Right lobe of liver (tissue), 6 donors: ENCODE data around the gene STK10. TPM values are rescaled to one million over a fixed set of nuclear protein-coding genes. Genes with fewer than 3 reads are reported as not detected.
"Not testable (repeated sequence)": the region's sequence is repeated elsewhere in the genome, so short reads cannot be mapped to it uniquely, and the experiment has no call there.

Source experiments
- ATAC-seq, 4 donors: fragments of 200-7000 bp; cut with Tn5 transposase; one replicate each; pipeline ENCODE4 v1.9.1; 2020; ENCODE audit warnings: mild to moderate bottlenecking in 4 of 4, moderate library complexity in 4 of 4
- DNase-seq, 3 donors: peaks; one replicate each; pipeline ENCODE4 v3.0.0-alpha.2; 2020
- H3K27ac ChIP-seq, 3 donors: fragments of 200-600 bp; one replicate each; pipeline ENCODE4 v1.8.0; 2022
- H3K27me3 ChIP-seq, 2 donors: fragments of 200-600 bp; one replicate each; pipeline ENCODE4 v1.8.0; 2022
- H3K36me3 ChIP-seq, 4 donors: fragments of 200-600 bp; sonication (generic) in 1 of 4; one replicate each; pipeline versions ENCODE4 v1.5.1 to v1.8.0; 2017 to 2022; ENCODE audit warnings: control low read depth in 1 of 4
- H3K4me1 ChIP-seq, 4 donors: fragments of 200-600 bp; sonication (generic) in 1 of 4; one replicate each; pipeline versions ENCODE4 v1.5.1 to v1.8.0; 2017 to 2022; ENCODE audit warnings: control low read depth in 1 of 4
- H3K4me3 ChIP-seq, 3 donors: fragments of 200-600 bp; one replicate each; pipeline ENCODE4 v1.8.0; 2022
- H3K9me3 ChIP-seq, 4 donors: fragments of 200-600 bp; sonication (generic) in 1 of 4; one replicate each; pipeline versions ENCODE4 v1.5.1 to v1.8.0; 2017 to 2022; ENCODE audit warnings: control low read depth in 1 of 4
- CTCF ChIP-seq, 4 donors: fragments of 200-600 bp in 3 of 4; fragments of 450-650 bp in 1 of 4; IDR thresholded peaks; one replicate each; pipeline versions ENCODE4 v1.5.1 to v1.8.0; 2016 to 2022; ENCODE audit warnings: antibody characterized with exemption in 4 of 4, mild to moderate bottlenecking in 2 of 4
- POLR2A ChIP-seq: fragments of 450-650 bp; IDR thresholded peaks from one replicate; pipeline ENCODE4 v1.6.1; 2017; ENCODE audit warnings: antibody characterized with exemption, mild to moderate bottlenecking
- WGBS: methylation state at CpG from one replicate; pipeline ENCODE4 v1.1.6; 2018; ENCODE audit warnings: low coverage, low lambda C conversion rate; ENCODE audit not compliant: insufficient coverage; ENCODE audit errors: missing lambda C conversion rate; 5-methylcytosine and 5-hydroxymethylcytosine counted together
- intact Hi-C, 2 donors: fragments of 100-400 bp; cut with DNase I; formaldehyde crosslinking; loops; one replicate each; pipeline versions ENCODE4 v1.11.2 to v1.14.1; 2022
- total RNA-seq, 6 experiments: library from RNA; depleted of rRNA in 2 of 6; stranded (reverse); fragments of >200 nt in 2 of 6; fragmentation: NEBNext Ultra II Directional in 3 of 6; extraction: Animal tissue kit (Norgen Biotek cat#: 25700) in 3 of 6; gene quantifications; one replicate each; pipeline versions ENCODE4 v1.1.0 to v1.2.4, GENCODE V29; 2016 to 2023
- donor health status: DM: no; HTN: yes; CAD: no.
- donor health status: DM: no; HTN: no; CAD: no.
- donor health status: DM: no; HTN: no; CAD: no.
- donor health status: DM: no; HTN: yes; CAD: no.
- donor health status: DM: no; HTN: yes; CAD: no.

STK10 gene
- total RNA-seq, 6 experiments from 2014 or later: 6.9 to 27.4 (median 9.0) TPM

- WGBS: no CpG with 5 or more reads among the region's 5 CpGs
Observed at GRCh38 chr5:172162323-172162986, 25.6 kb downstream of the STK10 start.

GRCh38 chr5:172160506-172160905, 27.5 kb downstream of the STK10 start:
- no peaks in the 10 kb centered on the region for H3K27me3 ChIP-seq
- H3K4me3 ChIP-seq: no peak overlapping the region
- WGBS: 85% methylated on average over 7 of the region's 9 CpGs
- peaks cover 0 to under 1% (median 0%) of the 10 kb centered on the region in 4 donors for H3K36me3 ChIP-seq
- intact Hi-C loops: no loop called here
- H3K9me3 ChIP-seq: no peaks in the 10 kb centered on the region
- DNase-seq: no peak
- peaks cover 0 to 19% (median 0%) of the 10 kb centered on the region in 4 donors for H3K4me1 ChIP-seq
- no peak overlapping the region for H3K27ac ChIP-seq
- ATAC-seq: no peak
- TF ChIP-seq CTCF (IDR thresholded peaks at IDR 0.05): no peak
- TF ChIP-seq POLR2A: no peak

More at GRCh38 chr5:172162323-172162986, 25.6 kb downstream of the STK10 start:
- DNase-seq (no peak), ATAC-seq (no peak)
- Histone ChIP-seq H3K27me3 (no peaks in the 10 kb centered on the region), H3K4me1 (peaks cover 0 to 20% (median 0%) of the 10 kb centered on the region in 4 donors), H3K9me3 (no peaks in the 10 kb centered on the region), H3K36me3 (no peaks in the 10 kb centered on the region), H3K27ac (no peak overlapping the region), H3K4me3 (no peak overlapping the region)
- TF ChIP-seq POLR2A: no peak
- TF ChIP-seq CTCF (IDR thresholded peaks at IDR 0.05): no peak
- intact Hi-C loops: no loop called here

- no peak overlapping the region for H3K27ac ChIP-seq
- H3K9me3 ChIP-seq: no peaks in the 10 kb centered on the region
- no peak for TF ChIP-seq CTCF (IDR thresholded peaks at IDR 0.05)
- TF ChIP-seq POLR2A: no peak
- intact Hi-C loops: no loop called here
- no peaks in the 10 kb centered on the region for H3K27me3 ChIP-seq
- no peak overlapping the region for H3K4me3 ChIP-seq
- ATAC-seq: no peak
- H3K36me3 ChIP-seq: peaks cover 0 to 5% (median 0%) of the 10 kb centered on the region in 4 donors
- DNase-seq: no peak
- peaks cover 0 to 4% (median 0%) of the 10 kb centered on the region in 4 donors for H3K4me1 ChIP-seq
- 73% methylated on average over 2 of the region's 8 CpGs for WGBS
Observed at GRCh38 chr5:172159016-172159415, 29.0 kb downstream of the STK10 start.

- no peaks in the 10 kb centered on the region for H3K9me3 ChIP-seq
- intact Hi-C loops: no loop called here
- TF ChIP-seq CTCF (IDR thresholded peaks at IDR 0.05) (no peak), POLR2A (no peak)
- H3K4me3 ChIP-seq: no peak overlapping the region
- WGBS: 34% methylated on average over 7 of the region's 13 CpGs
- H3K36me3 ChIP-seq: peaks cover 0 to 5% (median 0%) of the 10 kb centered on the region in 4 donors
- peak in 1 of 3 donors; percentile 66 for DNase-seq
- no peaks in the 10 kb centered on the region for H3K4me1 ChIP-seq
- H3K27ac ChIP-seq: no peak overlapping the region
- ATAC-seq: peak; percentile 78 to 87 (median 82)
- H3K27me3 ChIP-seq: no peaks in the 10 kb centered on the region
Observed at GRCh38 chr5:172156541-172156994, 31.5 kb downstream of the STK10 start.

GRCh38 chr5:172155101-172155500, 32.9 kb downstream of the STK10 start:
- 80% methylated on average over 6 of the region's 9 CpGs for WGBS
- ATAC-seq: not testable (repeated sequence)

More at GRCh38 chr5:172155101-172155500, 32.9 kb downstream of the STK10 start:
- H3K4me1 ChIP-seq, H3K36me3 ChIP-seq, intact Hi-C loops, H3K4me3 ChIP-seq, H3K9me3 ChIP-seq, DNase-seq, H3K27ac ChIP-seq, H3K27me3 ChIP-seq: not testable (repeated sequence)
